C4-2B (cell line): ENCODE data around the gene FAM240B.

Experiments used
- H3K27ac ChIP-seq: fragments of 450-650 bp; 2 replicates; pipeline ENCODE4 v1.5.1; 2017
- CTCF ChIP-seq: fragments of 450-650 bp; conservative IDR thresholded peaks from 2 replicates; pipeline ENCODE4 v1.5.1; 2017; ENCODE audit warnings: mild to moderate bottlenecking
- ZFX ChIP-seq: fragments of 450-650 bp; IDR thresholded peaks from 2 replicates; pipeline ENCODE4 v1.6.1; 2017

FAM240B gene

DNA sequence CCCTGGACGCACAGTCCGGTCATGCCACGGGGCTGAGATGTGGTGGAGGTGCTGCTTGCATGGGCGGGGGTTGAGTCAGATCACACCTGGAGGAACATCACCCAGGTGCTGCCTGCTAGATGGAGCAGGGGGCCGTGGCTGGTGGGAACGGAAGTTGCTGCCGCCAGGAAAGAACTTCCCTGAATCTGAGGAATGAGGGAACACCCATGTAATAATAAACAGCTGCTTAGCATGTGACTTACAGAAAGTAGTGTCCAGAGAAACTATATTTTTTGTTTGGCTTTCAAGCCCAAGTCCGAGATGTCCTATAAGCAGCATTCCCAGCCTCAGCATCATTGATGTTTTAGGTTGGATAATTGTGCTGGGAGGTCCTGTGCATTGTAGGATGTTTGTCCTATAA is 27.1 kb upstream of the FAM240B start:
- TF ChIP-seq ZFX, result no peak
- TF ChIP-seq CTCF, result no peak
- H3K27ac ChIP-seq, result no peak overlapping the region

DNA sequence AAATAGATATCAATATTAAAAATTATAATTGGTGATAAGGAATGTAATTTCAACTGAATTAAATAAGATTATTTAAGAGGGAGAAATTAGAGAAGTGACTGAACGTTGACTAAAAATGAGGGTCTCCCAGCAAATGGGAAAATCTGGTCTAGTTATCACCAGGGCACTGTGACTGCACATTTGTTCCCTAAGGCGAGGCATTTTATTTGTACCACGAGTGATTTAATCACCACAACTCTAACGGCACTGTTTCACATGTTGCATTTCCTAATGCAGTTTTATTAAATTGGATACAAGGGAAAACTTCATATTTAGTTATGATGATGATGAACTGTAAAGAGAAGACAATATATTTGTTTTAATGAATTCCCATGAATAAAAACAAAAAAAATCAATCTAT is 26.4 kb upstream of the FAM240B start:
- no peak overlapping the region for H3K27ac ChIP-seq
- no peak for TF ChIP-seq ZFX
- TF ChIP-seq CTCF, result no peak

GRCh38 chr9:38744484-38744883 is 24.6 kb upstream of the FAM240B start:
- H3K27ac ChIP-seq, result no peak overlapping the region
- TF ChIP-seq CTCF (no peak), ZFX (no peak)

DNA sequence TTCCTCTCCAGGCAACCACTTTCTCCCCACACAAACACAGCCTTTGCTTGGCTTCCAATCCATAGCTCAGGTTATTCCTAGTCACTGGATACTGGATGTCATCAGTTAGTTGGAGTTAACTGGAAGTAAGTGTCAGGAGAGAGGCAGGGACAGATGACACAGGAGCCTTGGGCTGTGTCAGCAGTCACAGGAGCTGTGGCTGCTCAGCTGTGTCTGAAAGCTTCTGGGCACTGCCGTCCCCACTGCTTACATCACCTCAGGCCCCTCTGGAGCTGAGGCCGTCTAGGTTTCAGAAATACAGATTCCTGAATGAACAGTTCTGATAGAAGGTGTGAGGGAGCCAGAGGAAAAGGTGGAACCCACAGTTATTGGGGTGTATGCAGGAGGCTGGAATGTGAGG is 17.3 kb upstream of the FAM240B start:
- TF ChIP-seq CTCF, result no peak
- no peak for TF ChIP-seq ZFX

DNA sequence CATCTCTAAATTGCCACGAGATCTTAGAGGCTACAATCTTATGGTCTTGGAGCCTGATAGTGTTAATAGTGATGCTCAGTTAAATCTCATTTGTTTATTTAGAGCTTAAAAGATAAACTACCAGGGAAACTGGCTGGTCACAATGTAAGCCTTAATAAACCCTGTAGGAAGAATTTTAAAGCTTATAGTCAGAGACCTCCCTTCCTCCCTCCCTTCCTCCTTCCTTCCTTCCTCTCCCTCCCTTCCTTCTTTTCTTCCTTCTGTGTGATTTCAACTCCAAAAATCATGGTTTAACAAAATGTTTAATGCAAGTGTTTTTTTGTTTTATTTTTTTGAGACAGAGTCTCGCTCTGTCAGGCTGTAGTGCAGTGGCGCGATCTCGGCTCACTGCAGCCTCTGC is 14.9 kb upstream of the FAM240B start:
- TF ChIP-seq ZFX (no peak), CTCF (no peak)
- H3K27ac ChIP-seq, result no peak overlapping the region

More for the DNA sequence above, 17.3 kb upstream of the FAM240B start:
- no peak overlapping the region for H3K27ac ChIP-seq

- TF ChIP-seq CTCF (no peak), ZFX (no peak)
- no peak overlapping the region for H3K27ac ChIP-seq
These were observed 13.6 kb upstream of the FAM240B start for GRCh38 chr9:38733503-38733902.

GRCh38 chr9:38732885-38733284 is 13.0 kb upstream of the FAM240B start:
- TF ChIP-seq CTCF, result no peak
- TF ChIP-seq ZFX, result no peak
- H3K27ac ChIP-seq, result no peak overlapping the region
